Measurements from ENCODE around the gene TMED9.

TMED9 gene

DNA sequence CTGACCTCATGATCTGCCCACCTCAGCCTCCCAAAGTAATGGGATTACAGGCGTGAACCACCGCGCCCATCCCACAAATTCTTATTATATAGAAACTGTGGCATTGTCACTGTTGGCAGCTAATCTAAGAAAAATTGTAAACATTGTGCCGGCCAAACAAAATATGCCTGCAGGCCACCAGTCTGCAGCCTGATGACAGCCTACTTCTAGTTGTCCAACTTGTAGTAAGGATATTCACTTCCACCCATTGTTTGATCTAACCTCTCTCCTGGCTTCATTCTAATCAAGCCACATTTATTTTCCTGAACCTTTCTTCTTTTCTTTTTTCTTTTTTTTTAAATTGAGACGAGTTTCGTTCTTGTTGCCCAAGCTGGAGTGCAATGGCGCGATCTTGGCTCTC is 13.7 kb upstream of the TMED9 start:
- DNase-seq (ENCODE audit: low read depth in 2 of 2): no peak

DNA sequence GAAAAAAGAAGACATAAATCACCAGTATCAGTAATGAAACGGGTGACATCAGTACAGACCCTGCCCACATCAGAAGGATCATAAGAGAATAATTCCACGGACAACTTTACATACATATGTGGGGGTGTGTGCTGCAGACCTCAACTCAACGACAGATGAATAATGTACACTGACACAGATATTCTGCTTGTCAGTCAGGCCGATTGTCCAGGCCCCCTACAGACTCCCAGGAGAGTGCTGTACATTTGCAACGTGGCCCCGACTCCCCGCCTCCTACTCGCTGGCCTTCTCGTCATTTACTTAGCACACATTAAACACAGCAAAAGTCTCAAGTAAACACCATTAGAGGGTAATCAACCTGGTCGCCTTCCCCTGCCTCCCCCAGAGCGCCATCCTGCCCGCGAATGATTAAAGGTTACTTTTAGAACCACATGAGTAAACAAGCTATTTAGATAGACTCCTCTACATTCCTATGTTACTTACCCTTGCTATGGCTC is 3.5 kb upstream of the TMED9 start:
- no peak for DNase-seq (ENCODE audit: low read depth in 2 of 2)

DNA sequence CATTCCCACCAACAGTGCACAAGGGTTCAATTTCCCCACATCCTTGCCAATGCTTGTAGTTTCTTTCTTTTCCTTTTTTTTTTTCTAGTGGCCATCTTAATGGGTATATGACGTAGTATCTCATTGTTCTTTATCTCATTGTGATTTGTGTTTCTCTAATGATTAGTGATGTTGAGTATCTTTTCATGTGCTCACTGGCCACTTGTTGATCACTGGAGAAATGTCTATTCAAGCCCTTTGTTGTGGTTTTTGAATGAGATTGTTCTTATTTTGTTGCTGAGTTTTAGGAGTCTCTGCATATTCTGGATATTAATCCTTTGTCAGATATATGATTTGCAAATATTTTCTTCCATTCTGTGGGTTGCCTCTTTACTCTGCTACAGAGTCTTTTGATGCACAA is 1.6 kb upstream of the TMED9 start:
- no peak for DNase-seq (ENCODE audit: low read depth in 2 of 2)

DNA sequence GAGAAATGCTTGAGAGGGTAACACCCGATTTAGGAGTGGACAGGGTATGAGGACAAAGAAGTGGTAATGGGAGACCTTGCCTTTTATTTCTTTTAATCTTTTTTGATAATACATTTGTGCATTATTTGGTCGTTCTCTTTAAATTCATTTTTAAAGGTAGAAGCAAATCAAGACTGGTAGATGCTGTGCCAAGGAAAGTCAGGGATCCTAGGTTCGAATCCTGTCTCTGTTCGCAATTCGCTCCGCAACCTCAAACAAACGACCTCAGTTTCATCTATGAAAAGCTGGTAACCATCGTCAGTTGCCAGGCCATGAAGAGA is 353 bp upstream of the TMED9 start:
- no peak for DNase-seq (ENCODE audit: low read depth in 2 of 2)

DNA sequence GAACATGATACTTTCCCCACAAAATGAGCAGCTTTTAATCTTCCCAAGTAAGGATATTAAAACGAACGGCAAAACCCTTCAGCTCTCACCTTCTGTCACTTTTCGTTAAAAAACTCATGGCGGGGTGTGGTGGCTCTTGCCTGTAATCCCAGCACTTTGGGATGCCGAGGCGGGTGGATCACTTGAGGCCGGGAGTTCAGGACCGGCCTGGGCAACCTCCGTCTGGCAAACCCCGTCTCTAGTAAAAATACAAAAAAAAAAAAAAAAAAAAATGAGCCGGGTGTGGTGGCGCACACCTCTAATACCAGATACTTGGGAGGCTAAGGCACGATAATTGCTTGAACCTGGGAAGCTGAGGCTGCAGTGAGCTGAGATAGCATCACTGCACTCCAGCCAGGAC is 902 bp downstream of the TMED9 start:
- DNase-seq (ENCODE audit: low read depth in 2 of 2): no peak

DNA sequence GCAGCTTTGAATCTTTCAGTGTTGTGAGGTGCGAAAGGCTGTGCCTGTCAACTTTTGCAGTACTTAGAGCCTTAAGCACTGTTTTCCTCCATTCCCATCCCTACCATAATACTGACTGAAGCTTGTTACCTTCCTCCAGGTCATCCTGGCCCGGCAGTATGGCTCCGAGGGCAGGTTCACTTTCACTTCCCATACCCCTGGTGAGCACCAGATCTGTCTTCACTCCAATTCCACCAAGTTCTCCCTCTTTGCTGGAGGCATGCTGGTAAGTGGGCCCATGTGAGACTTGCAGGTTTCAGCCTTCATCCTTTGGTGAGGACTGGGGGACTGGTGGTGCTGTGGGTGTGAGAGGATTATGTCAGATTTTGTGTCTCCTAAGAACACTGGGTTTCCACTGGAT is 1.5 kb downstream of the TMED9 start:
- DNase-seq (ENCODE audit: low read depth in 2 of 2): no peak

DNA sequence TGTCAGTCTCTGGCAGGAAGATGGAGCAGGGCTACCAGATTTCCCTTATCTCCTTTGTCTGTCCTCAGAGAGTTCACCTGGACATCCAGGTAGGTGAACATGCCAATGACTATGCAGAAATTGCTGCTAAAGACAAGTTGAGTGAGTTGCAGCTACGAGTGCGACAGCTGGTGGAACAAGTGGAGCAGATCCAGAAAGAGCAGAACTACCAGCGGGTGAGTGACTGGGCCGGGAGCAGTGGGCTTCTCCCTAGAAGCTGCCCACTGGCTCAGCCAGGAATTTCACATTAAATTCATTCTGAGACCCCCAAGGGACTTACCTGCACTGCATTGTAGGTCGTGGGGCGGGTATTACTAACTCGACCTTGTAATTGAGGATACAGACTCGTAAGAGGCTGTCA is 2.1 kb downstream of the TMED9 start:
- DNase-seq (ENCODE audit: low read depth in 2 of 2): no peak

DNA sequence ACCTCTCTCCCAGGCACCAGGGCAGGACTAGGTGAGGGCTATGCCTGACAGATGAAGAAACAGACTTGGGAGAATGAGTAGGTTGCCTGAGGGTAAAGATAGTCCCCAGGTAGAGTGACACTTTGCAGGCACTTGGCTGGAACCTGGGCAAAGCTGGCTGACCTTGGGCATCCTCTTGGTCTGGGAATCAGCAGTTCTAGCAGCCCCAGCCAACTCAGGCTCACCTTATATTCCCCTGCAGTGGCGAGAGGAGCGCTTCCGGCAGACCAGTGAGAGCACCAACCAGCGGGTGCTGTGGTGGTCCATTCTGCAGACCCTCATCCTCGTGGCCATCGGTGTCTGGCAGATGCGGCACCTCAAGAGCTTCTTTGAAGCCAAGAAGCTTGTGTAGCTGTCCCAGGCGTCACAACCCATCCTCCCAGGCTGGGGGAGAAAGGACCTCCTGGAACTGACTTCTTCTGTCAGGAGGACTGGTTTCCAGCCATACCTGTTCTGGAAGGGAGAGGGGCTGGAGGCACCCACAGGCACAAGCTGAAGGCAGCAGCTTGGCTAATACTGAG is 3.1 kb downstream of the TMED9 start:
- no peak for DNase-seq (ENCODE audit: low read depth in 2 of 2)

DNA sequence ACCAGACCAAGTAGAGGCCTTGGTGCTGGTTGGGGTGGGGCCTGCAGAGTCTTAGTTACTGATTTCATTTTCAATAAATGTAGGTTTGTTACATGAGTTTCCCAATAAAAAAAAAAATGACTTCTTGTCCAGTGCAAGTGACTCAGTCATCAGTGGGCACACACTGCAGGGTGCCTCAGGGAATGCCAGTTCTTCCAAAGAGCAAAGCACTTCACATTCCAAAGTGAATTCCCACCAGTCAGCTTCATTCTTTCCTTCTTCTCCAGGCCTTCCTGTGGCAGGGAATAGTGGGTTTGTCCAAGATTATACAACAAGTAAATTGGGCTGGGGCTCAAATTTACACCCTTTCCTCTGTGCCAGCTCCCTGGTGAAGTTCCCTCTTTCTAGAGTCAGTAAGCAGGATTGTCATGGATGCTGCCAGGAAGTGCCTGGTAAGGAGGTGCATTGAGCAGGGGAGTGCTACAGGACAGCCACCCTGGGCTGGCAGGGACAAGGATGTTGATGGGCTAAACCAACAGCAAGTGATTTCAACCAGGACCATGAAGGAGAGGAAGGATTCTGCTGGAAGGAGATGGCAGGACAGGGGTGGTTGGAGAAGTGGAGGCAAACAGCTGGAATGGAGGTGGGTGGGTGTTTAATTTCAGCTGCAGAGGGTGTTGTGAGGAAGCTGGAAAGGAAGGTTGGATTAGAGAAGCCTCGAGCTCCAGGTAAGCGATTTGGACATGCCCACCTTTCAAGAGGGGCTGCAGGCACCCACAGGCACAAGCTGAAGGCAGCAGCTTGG is 4.2 kb downstream of the TMED9 start:
- no peak for DNase-seq (ENCODE audit: low read depth in 2 of 2)

DNA sequence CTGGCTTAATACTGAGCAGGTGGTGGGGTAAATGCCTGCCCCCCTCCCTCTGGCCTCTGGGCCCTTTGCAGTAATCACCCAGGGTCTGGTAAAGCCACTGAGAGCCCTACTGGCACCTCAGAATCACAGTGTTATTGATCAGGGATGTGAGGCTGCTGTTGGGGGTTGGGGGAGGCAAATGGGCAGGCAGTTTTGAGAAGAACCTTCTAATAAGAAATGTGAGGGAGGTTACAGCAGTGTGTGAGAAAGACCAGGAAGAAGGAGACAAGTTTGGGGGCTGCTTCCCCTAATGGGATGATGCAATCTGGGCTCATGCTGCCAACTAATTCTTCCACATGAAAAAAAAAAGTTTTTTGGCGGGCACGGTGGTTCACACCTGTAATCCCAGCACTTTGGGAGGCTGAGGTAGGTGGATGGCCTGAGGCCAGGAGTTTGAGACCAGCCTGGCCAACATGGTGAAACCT is 4.8 kb downstream of the TMED9 start:
- no peak for DNase-seq (ENCODE audit: low read depth in 2 of 2)

DNA sequence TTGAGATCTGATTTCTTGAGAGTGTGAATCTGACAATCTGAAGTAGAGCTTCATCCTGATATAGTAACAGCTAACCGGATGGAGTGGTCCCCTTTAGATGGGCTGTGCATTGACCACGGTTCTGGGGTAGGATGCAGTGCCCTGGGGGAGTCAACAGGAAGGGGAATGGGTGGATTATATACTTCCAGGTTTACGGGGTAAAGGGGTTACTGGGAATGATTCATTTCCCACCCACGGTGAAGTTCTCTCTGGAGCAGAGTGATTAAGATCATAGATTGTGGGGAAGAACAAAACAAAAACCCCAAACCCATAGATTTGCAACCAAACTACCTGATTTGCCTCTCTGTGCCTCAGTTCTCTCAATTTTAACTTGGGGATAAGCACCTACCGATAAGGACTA is 6.5 kb downstream of the TMED9 start:
- DNase-seq (ENCODE audit: low read depth in 2 of 2): no peak

DNA sequence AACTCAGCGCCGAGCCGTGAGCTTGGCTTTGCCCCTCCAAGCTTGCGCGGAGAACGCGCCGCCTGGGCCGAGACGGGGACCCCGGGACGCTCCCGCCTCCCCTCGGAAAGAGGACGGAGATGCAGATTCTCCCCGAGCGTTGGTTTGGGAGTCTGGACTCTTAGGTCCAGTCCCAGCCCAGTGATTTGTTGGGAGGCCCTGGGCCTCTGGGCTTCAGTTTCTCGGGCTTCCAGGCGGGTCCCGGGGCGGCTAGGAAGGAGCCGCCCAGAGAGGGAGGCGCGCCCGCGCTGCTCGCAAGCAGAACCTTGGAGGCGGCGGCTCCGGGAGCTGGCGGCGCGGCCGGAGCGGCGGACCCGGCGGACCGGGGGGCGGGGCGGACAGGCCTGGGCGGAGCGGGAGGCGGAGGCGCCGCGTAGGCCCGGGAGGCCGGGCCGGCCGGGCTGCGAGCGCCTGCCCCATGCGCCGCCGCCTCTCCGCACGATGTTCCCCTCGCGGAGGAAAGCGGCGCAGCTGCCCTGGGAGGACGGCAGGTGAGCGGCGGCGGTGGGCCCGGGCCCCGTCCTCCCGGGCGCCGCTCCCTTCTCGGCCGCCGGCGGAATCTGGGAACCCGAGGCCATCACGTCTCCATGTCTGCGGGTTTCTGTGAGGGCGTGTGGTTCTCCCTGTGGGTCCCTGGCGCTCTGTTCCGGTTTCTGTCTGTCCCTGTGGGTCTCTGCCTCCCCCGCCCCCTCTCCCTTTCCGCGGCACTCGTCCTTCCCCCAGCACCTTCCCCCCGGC is 7.9 kb downstream of the TMED9 start, which contains the start of gene B4GALT7:
Gene B4GALT7 (plus strand): TSS at position 402 of the 777 bp plus-strand sequence. CDS start 79 bp downstream, at position 481.
- DNase-seq (ENCODE audit: low read depth in 2 of 2): peak; percentile 83 to 87

DNA sequence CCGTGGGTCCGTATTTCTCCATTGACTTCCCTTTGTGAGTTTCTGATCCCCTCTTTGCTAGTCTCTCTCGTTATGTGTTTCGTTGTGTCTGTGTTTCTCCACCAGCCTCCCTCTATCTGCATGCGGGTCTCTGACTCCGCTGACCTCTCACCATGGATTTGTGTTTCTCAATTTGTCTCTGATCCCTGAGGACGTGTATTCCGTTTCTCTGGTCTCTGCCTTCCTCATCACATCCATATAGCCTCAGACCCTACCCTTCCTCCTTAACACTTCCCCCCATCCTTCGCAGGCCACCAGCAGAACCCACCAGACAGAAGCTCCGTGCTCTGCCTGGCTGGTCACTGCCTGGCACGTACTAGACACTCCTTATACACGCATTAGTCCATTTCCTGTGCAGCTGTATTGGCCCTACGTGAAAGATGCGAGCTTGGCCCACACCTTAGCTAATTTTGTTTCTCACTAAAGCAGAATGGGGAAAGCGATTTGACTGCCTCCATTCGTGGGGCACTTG is 8.6 kb downstream of the TMED9 start:
- DNase-seq (ENCODE audit: low read depth in 2 of 2): no peak

DNA sequence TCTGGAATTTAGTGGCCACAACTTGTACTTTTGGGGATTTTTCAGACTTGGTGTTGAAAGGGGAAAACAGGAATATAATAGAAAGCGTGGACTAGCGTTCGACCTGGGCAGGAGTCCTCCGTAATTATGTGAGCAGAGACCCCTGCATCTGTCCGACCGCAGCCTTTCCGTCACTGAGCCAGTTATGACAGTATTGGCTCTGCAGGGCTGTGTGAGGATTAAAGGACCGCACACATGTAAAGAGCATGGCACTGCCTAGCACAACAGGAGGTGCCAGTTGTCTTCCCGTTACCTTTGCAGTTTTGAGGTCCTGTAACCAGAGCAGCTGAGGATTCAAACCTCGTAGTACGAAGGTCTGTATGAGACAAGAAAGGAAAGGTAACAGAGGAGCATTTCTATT is 9.1 kb downstream of the TMED9 start:
- DNase-seq (ENCODE audit: low read depth in 2 of 2): no peak

DNA sequence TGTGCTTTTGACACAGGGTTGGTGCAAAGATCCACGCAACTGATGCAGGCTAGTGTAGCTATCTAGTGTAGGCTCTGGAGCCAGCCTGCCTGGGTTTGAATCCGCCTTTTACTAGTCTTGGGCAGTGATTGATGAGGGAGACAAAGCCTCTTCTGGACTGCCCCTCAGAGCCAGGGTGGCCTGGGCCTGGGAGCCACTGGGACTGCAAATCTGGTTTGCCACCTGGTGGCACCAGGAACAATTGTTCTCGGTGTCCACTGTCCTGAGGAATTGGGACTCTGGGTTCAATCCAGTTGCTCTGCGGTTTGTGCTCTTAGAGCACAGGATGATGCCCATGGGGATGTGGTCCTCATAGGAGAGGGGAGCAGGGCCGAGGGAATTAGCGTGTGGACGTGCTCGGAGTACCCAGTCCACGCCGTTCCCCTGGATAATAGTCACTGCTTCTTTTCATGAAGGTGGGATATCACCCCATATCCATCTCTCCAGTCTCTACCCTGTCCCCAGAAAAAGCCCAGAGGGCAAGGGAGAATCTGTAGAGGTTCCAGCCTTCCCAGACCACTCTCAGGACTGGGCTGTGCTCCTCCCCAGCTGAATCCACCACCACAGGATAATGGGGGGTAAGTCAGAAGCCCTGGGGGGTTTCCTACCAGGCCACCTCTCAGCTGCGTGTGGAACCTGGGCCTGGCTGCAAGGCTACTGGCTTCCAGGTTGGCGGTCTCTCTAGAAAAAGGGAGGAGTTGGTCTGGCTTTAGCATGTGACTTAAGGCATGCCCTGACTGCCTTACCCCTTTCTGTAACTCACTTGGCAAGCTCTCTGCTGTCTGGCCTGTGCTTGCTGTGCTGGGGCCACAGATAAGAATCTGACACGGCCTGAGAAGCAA is 9.8 kb downstream of the TMED9 start:
- no peak for DNase-seq (ENCODE audit: low read depth in 2 of 2)

DNA sequence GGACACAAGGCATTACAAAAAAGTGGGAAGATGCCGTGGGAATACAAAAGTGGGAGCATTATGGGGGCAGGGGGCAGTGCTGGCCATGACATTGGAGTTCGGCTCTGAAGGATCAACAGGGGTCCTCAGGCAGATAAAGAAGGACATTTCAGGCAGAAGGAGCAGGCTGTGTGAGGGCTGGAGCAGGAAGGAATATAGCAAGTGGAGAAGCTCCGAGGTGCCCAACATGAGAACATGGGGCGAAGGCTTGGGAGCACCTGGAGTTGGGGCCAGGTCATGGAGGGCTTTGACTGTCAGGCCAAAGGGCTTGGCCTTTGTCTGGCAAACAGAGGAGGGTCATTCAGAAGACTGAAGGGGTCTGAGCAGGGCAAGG is 10.4 kb downstream of the TMED9 start:
- no peak for DNase-seq (ENCODE audit: low read depth in 2 of 2)

DNA sequence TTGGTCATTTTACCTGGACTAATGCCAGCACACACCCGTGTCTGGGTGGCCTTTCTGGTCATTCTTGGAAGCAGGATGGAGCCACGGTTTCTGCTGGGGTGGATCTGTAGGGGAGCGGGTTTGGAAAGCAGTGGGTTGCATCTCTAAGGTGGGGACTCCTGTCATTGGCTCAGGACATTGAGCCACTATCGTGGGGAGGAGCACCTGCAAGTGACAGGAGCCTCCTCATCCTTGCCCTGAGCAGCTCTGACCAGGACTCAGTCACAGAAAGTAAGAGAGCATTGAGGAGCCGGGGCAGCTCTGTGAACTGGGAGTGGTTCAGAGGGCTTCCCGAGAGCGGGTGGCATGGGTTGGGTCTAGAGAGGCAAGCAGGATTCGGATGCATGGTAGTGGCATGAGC is 11.6 kb downstream of the TMED9 start:
- no peak for DNase-seq (ENCODE audit: low read depth in 2 of 2)

DNA sequence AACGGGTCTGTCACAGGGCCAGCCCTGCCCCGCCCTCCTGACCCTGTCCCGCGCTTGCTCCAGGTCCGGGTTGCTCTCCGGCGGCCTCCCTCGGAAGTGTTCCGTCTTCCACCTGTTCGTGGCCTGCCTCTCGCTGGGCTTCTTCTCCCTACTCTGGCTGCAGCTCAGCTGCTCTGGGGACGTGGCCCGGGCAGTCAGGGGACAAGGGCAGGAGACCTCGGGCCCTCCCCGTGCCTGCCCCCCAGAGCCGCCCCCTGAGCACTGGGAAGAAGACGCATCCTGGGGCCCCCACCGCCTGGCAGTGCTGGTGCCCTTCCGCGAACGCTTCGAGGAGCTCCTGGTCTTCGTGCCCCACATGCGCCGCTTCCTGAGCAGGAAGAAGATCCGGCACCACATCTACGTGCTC is 12.1 kb downstream of the TMED9 start:
- DNase-seq (ENCODE audit: low read depth in 2 of 2): no peak

DNA sequence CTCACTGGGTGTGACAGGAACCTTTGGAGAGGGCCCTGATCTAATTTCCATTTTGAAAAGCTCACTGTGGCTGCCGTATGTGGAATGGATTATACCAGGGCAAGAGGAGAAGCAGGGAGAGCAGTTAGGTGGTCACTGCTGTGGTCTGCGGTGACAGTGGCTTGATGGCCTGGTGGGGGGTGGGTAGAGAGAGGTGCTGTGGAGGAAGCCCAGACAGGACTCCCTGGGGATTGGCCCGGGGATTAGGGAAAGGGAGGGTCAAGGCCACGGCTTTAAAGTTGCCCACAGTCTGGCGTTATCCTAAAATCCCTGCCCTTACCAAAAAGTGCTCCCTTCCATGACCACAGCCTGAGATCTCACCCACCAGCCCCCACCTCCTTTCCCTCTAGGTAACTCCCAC is 12.7 kb downstream of the TMED9 start:
- no peak for DNase-seq (ENCODE audit: low read depth in 2 of 2)

DNA sequence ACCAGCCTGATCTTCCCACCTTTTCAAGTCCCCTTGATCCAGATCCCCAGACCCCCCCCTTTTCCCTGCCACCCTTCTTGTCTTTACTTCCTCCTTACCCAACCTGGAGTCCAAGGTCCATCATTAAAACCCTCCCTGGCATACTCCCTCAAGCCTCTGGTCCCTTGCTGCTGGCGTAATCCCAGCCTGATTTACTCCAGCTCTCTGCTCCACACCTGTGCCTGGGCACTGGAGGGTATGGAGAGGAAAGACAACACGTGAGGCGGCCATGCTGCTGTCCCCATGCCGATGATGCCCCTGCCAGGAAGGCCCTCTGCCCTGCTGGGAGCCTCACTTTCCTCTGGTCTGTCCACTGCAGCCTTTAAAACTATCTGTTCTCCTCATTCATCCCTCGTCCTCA is 13.1 kb downstream of the TMED9 start:
- no peak for DNase-seq (ENCODE audit: low read depth in 2 of 2)

DNA sequence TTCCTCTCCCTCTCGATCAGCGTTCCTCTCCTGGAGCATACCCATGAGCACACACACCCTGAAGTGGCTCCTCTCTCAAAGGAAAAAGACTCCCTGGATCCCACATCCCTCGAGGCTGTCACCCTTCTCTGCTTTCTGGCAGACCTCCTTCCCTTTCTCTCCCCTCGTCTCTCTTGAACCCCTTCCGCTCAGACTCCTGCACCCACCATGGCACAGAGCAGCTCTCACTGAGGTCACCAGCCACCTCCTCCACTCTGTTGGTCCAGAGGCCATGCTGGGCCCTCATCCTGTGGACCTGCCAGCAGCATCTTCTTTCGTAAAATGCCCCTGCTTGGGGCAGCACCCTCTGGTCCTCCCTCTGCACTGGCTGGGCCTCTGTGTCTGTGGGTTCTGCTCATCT is 13.7 kb downstream of the TMED9 start:
- no peak for DNase-seq (ENCODE audit: low read depth in 2 of 2)

Measured in activated CD4-positive, alpha-beta T cell treated with anti-CD3 and anti-CD28 coated beads for 24 hours (primary cell).